SK-N-SH (cell line): Measurements from ENCODE around the gene MYL2.

Experiments
- CTCF ChIP-seq: fragments of 200-600 bp; sonication (generic); IDR thresholded peaks from 2 replicates; pipeline ENCODE4 v1.6.1; 2017; ENCODE audit warnings: antibody characterized with exemption, mild to moderate bottlenecking, moderate library complexity
- MAX ChIP-seq: IDR thresholded peaks from 2 replicates; pipeline ENCODE4 v1.4.0; 2012; ENCODE audit warnings: low read depth
- REST ChIP-seq: IDR thresholded peaks from 2 replicates; pipeline ENCODE4 v1.6.1; 2012; ENCODE audit warnings: mild to moderate bottlenecking, low read depth, low read length, moderate library complexity
- RXRA ChIP-seq: IDR thresholded peaks from 2 replicates; pipeline ENCODE4 v1.4.0; 2012; ENCODE audit warnings: low read depth, mild to moderate bottlenecking, borderline replicate concordance
- TAF1 ChIP-seq: IDR thresholded peaks from 2 replicates; pipeline ENCODE4 v1.6.1; 2012; ENCODE audit warnings: low read depth, mild to moderate bottlenecking, low read length, moderate library complexity, borderline replicate concordance
- USF1 ChIP-seq: IDR thresholded peaks from 2 replicates; pipeline ENCODE4 v1.4.0; 2012; ENCODE audit warnings: low read depth, borderline replicate concordance

- no peak for TF ChIP-seq CTCF
- TF ChIP-seq TAF1: no peak
- no peak for TF ChIP-seq RXRA
- no peak for TF ChIP-seq USF1
- no peak for TF ChIP-seq MAX
- TF ChIP-seq REST: no peak
Measured at GRCh38 chr12:110862329-110862728, 58.0 kb downstream of the MYL2 start.
